HG02885 (cell line): ENCODE data around the gene CPT1C.

ENCODE experiments used
- ATAC-seq: cut with Tn5 transposase; IDR thresholded peaks from one replicate; pipeline ENCODE4 v1.9.1; 2021; ENCODE audit warnings: mild to moderate bottlenecking; ENCODE audit not compliant: unreplicated experiment, poor library complexity

The CPT1C gene

GRCh38 chr19:49658566-49659442 is 32.1 kb upstream of the CPT1C start:
- no peak for ATAC-seq

DNA sequence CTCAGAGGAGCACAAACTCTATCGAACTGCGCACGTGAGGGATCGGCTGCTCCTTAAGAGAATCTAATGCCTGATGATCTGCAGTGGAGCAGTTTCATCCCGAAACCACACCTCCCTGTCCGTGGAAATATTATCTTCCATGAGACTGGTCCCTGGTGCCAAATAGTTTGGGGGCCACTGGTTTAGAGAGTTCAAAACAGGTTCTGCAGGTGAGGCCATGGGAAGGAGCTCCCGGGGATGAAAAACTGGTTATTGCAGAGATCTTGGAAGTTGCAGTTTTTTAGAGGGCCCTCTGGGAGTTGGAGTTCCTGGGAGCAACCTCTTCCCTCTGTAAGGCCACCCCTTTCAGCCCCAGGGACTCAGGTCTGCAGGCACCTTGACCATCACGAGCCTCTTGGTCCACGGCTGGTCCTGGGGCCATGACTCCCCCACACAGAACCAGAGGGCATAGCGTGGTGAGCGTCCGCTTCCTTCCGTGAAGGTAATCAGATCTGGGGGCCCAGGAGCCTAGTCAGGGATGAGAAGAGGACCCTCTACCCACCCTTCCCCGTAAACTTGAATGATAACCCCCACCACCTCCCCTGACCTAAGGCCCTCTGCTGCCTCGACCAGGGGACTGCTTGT is 30.5 kb upstream of the CPT1C start:
- no peak for ATAC-seq

DNA sequence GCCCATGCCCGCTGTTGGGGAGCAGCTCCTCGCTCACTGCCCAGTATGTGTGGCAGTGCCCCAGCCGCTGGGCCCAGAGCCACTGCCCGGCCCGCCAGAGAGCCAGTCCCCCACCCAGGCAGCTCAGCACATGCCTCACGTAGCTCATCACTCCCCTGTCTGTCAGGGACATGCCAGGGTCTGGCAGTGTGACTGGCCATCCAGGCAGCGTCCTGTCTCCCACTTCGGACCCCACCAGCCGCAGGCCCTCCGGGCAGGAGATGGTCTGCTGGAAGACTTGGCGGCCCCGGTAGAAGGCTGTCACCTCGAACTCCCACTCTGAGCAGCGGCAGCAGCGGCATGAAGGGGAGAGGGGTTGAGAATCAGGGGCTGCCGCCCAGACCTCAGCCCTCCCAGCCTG is 28.9 kb upstream of the CPT1C start:
- ATAC-seq, result no peak

DNA sequence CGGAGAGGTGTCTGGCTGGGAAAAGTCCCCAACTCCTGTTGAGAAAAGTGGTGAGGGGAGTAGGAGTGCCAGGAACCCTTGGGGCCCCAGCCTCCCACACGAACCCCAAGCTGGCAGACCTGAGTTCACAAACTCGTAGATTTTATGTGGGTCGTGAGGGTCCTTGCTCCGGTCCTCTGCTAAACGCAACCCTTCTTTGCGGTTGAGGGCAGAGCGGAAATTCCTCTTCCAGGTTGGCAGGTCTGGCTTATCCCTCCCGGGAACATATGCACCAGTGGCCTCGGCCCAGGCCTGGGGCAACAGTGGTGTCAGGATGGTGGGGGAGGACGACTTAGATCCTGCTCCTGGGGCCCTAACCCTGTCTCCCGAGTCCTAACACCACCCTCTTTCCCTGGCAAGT is 27.7 kb upstream of the CPT1C start:
- ATAC-seq, result no peak

DNA sequence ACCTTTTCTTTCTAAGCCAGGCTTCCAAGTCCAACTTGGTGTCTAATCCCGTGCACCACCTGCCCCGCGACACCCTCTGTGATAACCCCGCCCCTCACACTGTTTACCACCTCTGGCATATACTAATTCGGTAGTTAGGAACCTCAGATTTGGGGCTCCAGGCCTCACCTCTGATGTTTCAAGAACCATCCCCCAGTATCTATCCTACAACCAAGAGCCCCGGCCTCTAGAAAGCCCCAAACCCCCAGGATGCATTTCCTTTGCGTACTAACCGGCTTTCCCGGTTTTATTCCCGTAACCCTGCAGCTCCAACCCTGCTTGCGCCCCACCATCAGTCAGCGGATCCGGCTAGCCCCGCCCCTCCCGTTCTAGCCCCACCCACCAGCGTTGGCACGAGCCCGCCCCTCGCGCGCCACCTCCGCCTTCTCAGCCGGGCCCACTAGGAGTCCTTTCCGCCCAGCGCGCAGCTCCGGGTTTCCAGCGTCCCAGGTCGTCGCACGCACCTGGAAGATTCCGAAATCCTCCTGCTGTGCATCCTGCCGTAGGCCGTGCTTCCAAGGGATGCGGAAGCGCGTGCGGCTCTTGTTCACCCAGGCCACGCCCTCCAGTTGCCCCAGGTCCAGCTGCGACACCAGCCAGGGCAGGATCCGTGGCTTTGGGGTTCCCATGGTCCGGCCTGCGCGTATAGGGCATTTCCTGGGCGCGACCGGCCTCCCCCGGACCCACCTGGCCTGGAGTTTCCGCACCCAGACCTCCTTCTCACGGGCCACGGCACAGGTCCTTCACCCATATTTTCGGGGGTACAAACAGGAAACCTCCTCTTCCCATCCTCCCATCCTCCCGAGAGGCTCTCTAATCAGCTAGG is 26.5 kb upstream of the CPT1C start:
- peak; percentile 50 for ATAC-seq

DNA sequence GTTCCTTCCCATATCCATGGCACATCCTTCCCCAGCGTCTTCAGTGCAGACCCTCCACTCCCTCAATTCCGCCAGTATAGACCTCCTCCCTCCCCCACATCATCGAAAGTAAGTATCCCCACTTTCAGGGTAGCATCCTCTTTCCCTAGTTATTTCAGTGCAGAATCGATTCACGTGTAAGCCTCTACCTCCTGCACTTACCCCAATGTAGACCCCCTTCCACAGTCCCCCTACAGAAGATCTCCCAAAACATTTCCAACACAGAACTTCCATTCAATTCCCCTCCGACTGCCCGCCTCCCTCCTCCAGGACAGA is 25.9 kb upstream of the CPT1C start:
- ATAC-seq, result no peak

DNA sequence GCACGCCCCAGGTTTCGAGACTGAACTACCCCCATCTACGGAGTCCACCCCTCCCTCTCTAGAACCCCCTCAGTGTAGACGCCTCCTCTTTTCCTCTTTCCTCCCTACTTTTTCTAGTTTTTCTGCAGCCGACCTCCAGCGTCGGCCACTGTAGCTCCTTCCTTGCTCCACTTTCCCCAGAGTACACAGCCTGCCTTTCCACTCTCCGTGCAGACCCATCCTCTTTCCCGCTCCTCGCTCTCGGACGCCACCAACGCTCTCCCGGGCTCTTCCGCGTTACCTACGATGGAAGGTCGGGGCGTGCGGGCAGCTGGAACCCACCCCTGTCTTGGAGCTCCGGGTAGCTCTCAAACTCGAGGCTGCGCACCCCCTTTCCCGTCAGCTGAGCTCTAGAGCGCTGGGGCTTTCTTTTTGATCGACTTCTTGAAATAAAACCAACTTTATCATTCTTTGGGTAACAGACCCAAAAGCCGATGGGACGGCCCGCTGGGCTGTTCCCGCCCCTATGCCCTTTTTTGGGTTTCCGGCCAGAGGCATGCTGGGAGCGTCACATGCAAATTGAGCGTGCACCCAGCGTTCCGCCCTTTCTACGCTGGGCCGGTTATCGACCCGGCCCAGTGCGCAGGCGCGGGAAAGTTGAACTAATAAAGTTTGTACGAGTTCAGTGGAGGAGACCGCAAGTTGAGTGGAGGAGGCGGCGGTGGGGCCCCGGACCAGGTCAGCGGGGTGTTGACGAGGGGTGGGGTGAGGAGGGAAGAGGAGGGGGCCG is 25.4 kb upstream of the CPT1C start, which contains the start of the genes BCL2L12 and IRF3:
BCL2L12 (plus strand) TSS at position 583 of the 769 bp plus-strand sequence. CDS start 760 bp downstream, outside the sequence.
IRF3 (minus strand) TSS at position 507 of the 769 bp plus-strand sequence. CDS start 1,019 bp downstream, outside the sequence.
- ATAC-seq, result peak; percentile 83

GRCh38 chr19:49666120-49666444 is 24.8 kb upstream of the CPT1C start:
- no peak for ATAC-seq

GRCh38 chr19:49667473-49667872 is 23.4 kb upstream of the CPT1C start:
- no peak for ATAC-seq

- no peak for ATAC-seq
Observed at GRCh38 chr19:49669516-49669915, 21.4 kb upstream of the CPT1C start.

- no peak for ATAC-seq
Observed at GRCh38 chr19:49672131-49672919, 18.6 kb upstream of the CPT1C start.

DNA sequence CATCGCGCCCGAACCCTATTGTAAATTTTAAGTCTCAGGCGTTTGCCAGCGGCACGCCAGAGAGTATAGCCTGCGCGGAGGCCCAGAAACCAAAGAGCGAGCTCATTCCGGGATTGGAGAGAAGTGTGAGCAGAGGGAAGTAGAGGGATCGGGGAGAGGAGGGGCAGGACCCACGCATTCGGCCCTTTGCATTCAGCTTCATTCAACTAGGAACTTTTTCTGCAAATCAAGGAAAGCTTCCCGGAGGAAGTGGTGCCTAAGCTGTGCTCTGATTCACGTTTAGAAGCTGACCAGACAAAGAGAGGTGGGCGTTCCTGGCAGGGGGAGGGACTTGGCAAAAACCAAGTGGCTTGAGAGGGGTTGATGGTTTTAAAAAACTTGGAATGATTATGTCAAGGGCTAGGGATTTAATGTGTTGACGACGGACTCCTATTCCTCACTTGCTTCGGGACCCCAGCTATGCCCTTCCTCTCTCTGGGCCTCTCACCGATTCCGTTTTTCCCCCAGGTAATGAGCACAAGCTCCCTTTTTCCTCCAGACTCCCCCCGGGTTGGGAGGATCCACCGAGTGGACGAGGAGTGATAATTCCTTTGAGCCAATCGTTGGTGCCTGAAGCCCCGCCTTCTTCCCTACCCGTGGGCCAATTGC is 14.7 kb upstream of the CPT1C start:
- ATAC-seq, result peak; percentile 8

DNA sequence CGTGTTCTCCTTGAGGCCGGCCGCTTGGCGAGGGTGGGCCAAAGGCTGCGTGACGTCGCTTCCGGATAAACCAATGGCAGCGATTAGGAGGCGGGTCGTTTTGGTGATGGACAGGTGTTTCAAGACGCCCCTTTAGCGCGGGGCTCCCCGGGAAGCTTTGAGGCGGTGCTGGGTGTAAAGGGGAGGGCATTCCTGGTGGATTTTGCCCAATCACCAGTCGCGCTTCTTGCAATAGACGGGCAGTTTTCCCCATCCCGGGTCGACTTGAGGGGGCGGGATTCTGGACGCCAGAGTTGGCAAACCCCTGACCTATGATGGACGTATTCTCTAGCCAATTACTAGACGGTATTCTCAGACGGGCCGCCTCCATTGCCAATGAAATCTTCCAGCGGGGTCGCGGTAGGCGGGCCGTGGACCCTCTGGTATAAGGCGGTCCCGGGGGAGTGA is 14.1 kb upstream of the CPT1C start:
- peak; percentile 72 for ATAC-seq

DNA sequence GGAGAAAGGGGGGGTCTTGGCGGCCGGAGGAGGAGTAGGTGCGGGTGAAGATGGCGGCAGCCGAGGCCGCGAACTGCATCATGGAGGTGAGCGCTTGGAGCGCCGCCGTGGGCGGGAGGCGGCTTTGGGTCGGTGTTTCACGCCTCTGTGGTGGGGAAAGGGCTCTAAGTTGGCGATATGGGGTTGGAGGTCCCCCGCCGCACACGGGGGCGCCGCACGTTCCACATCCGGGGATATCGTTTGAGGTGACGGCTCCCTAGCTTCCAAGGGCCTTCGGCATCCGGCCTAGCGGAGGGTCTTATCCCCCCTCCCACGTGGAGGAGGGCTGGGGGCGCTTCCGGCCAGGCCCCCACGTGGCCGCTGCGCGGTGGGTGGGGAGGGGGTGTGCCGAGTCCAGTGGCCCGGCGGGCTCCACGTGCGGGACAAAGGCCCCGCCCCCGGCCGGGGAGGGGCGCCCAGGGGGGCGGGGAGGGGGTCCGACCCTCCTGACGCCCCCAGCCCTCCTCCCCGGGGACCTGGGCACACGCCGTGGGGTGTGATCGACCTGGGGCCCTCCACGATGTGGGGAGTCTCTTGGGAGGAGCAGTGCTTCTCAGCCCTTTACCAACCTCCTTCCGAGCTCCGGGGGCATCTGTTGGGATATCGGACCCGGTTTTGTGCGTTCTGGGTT is 13.6 kb upstream of the CPT1C start, which contains the start of gene PRMT1:
PRMT1 (plus strand) TSS at position 41 of the 670 bp plus-strand sequence; CDS start at position 51, 10 bp downstream.
- ATAC-seq, result no peak

- no peak for ATAC-seq
Observed at GRCh38 chr19:49677901-49678674, 12.8 kb upstream of the CPT1C start.

GRCh38 chr19:49678985-49679770 is 11.7 kb upstream of the CPT1C start:
- ATAC-seq, result no peak
